A549 (cell line): ENCODE results near the gene NAA60. TPM values are rescaled to one million over a fixed set of nuclear protein-coding genes. Genes with fewer than 3 reads are reported as not detected.
A peak's percentile ranks its signal among the peaks of the same experiment; 100 is the strongest.

ENCODE experiments used
- ATAC-seq, 2 experiments: fragments of 200-7000 bp in 1 of 2; fragments of >200 bp in 1 of 2; cut with Nextera tagmentation in 1 of 2; cut with Tn5 transposase in 1 of 2; 3 replicates each; pipeline versions ENCODE4 v1.8.0 to v1.9.1; 2018 to 2020; ENCODE audit warnings: mild to moderate bottlenecking in 1 of 2, moderate library complexity in 1 of 2
- CTCF ChIA-PET: fragments of 300-600 bp; sonication (Branson Sonifier 250); formaldehyde crosslinking; extraction: SDS; loops from one replicate; lab custom pipeline; 2021; ENCODE audit warnings: antibody characterized with exemption, inconsistent platforms; lab: Yijun Ruan, JAX
- POLR2A ChIA-PET: fragments of 350-600 bp; formaldehyde crosslinking; extraction: SDS; loops from one replicate; lab custom pipeline; 2021; ENCODE audit warnings: antibody characterized with exemption, inconsistent platforms; lab: Yijun Ruan, JAX
- DNase-seq, 2 experiments: peaks; one replicate each; pipeline versions ENCODE4 v3.0.0 to v3.0.0-alpha.2; 2011 to 2016; ENCODE audit warnings: low read depth in 1 of 2, low spot score in 1 of 2
- FAIRE-seq: peaks from 2 replicates; lab custom pipeline; 2011; peaks lifted over from hg19 to GRCh38; lab: Jason Lieb, UNC
- H3K27ac ChIP-seq, 2 experiments: fragments of >200 bp; sonication (Bioruptor Twin); formaldehyde crosslinking; 3 replicates each; pipeline ENCODE4 v1.5.1; 2016 to 2017
- H3K4me1 ChIP-seq: fragments of >200 bp; sonication (Bioruptor Twin); formaldehyde crosslinking; 3 replicates; pipeline ENCODE4 v1.6.1; 2016
- H3K4me2 ChIP-seq: fragments of >200 bp; sonication (Bioruptor Twin); formaldehyde crosslinking; 3 replicates; pipeline ENCODE4 v1.6.1; 2016
- H3K4me3 ChIP-seq: fragments of >200 bp; sonication (Bioruptor Twin); formaldehyde crosslinking; 3 replicates; pipeline ENCODE4 v1.5.1; 2016
- H3K9me3 ChIP-seq: fragments of >200 bp; sonication (Bioruptor Twin); formaldehyde crosslinking; 3 replicates; pipeline ENCODE4 v1.6.1; 2016
- ATOH8 ChIP-seq: fragments of 250-450 bp; sonication (Bioruptor Pico); IDR thresholded peaks from 2 replicates; pipeline ENCODE4 v1.5.0; 2020; ENCODE audit warnings: low read depth, mild to moderate bottlenecking, moderate library complexity
- BCL3 ChIP-seq: fragments of >200 bp; sonication (Bioruptor Twin); formaldehyde crosslinking; IDR thresholded peaks from 3 replicates; pipeline ENCODE4 v1.6.1; 2016
- CBX2 ChIP-seq: fragments of 200-600 bp; sonication (generic); IDR thresholded peaks from 2 replicates; pipeline ENCODE4 v1.6.1; 2016; ENCODE audit warnings: low read depth, mild to moderate bottlenecking, borderline replicate concordance
- CEBPB ChIP-seq, 2 experiments: fragments of >200 bp in 1 of 2; sonication (Bioruptor Twin) in 1 of 2; formaldehyde crosslinking in 1 of 2; IDR thresholded peaks; 2 replicates each; pipeline ENCODE4 v1.6.1; 2012 to 2016
- EHF ChIP-seq: fragments of 250-450 bp; sonication (Bioruptor Pico); IDR thresholded peaks from 2 replicates; pipeline ENCODE4 v1.5.0; 2020; ENCODE audit warnings: mild to moderate bottlenecking
- EP300 ChIP-seq, 2 experiments: fragments of >200 bp; sonication (Bioruptor Twin); formaldehyde crosslinking; IDR thresholded peaks; 2 replicates in 1 of 2; 3 replicates in 1 of 2; pipeline ENCODE4 v1.6.1; 2016 to 2017
- ESRRA ChIP-seq: fragments of 150-350 bp; IDR thresholded peaks from 2 replicates; pipeline ENCODE4 v1.6.1; 2014; ENCODE audit warnings: mild to moderate bottlenecking, low read length, borderline replicate concordance
- FOSL2 ChIP-seq, 2 experiments: fragments of 450-650 bp in 1 of 2; fragments of >200 bp in 1 of 2; sonication (Bioruptor Twin) in 1 of 2; formaldehyde crosslinking; IDR thresholded peaks; 2 replicates each; pipeline versions ENCODE4 v1.5.0 to v1.6.1; 2016 to 2020; ENCODE audit warnings: mild to moderate bottlenecking in 1 of 2, moderate library complexity in 1 of 2
- GATA3 ChIP-seq: IDR thresholded peaks from 2 replicates; pipeline ENCODE4 v1.6.1; 2012; ENCODE audit warnings: borderline replicate concordance
- HOXA7 ChIP-seq: fragments of 250-450 bp; sonication (Bioruptor Pico); IDR thresholded peaks from 2 replicates; pipeline ENCODE4 v1.5.0; 2020; ENCODE audit warnings: mild to moderate bottlenecking, moderate library complexity
- HOXB13 ChIP-seq: fragments of 250-450 bp; sonication (Bioruptor Pico); IDR thresholded peaks from 2 replicates; pipeline ENCODE4 v1.5.0; 2020; ENCODE audit warnings: low read depth, mild to moderate bottlenecking, moderate library complexity
- JUN ChIP-seq, 2 experiments: fragments of >200 bp; sonication (Bioruptor Twin); formaldehyde crosslinking; IDR thresholded peaks; 2 replicates in 1 of 2; 3 replicates in 1 of 2; pipeline ENCODE4 v1.6.1; 2016 to 2017
- MAZ ChIP-seq: fragments of 150-350 bp; IDR thresholded peaks from 2 replicates; pipeline ENCODE4 v1.6.1; 2014; ENCODE audit warnings: antibody characterized with exemption, low read depth, low read length, borderline replicate concordance
- NFE2L2 ChIP-seq: fragments of 150-350 bp; conservative IDR thresholded peaks from 2 replicates; pipeline ENCODE4 v1.6.1; 2014; ENCODE audit warnings: low read length
- NPAS2 ChIP-seq: fragments of 250-450 bp; sonication (Bioruptor Pico); IDR thresholded peaks from 2 replicates; pipeline ENCODE4 v1.8.0; 2022; ENCODE audit warnings: mild to moderate bottlenecking, moderate library complexity, borderline replicate concordance
- POLR2A ChIP-seq: IDR thresholded peaks from 2 replicates; pipeline ENCODE4 v1.6.1; 2012; ENCODE audit warnings: mild to moderate bottlenecking, low read length
- POLR2AphosphoS2 ChIP-seq: conservative IDR thresholded peaks from 2 replicates; pipeline ENCODE4 v1.6.1; 2012; ENCODE audit warnings: low read length, improper control_type of control experiment, inconsistent platforms
- RARB ChIP-seq: fragments of 250-450 bp; sonication (Bioruptor Pico); IDR thresholded peaks from 2 replicates; pipeline ENCODE4 v1.8.0; 2021; ENCODE audit warnings: mild to moderate bottlenecking, moderate library complexity
- RCOR1 ChIP-seq: fragments of 150-350 bp; IDR thresholded peaks from 2 replicates; pipeline ENCODE4 v1.6.1; 2014; ENCODE audit warnings: antibody characterized with exemption, low read length, low read depth
- RFX5 ChIP-seq: fragments of 450-650 bp; IDR thresholded peaks from 2 replicates; pipeline ENCODE4 v1.7.1; 2014; ENCODE audit warnings: antibody characterized with exemption, mild to moderate bottlenecking, moderate library complexity
- RNF2 ChIP-seq: fragments of 200-600 bp; sonication (generic); IDR thresholded peaks from 2 replicates; pipeline ENCODE4 v1.6.1; 2016; ENCODE audit warnings: low read depth, mild to moderate bottlenecking, antibody characterized with exemption, moderate library complexity, borderline replicate concordance
- SREBF2 ChIP-seq: fragments of 450-650 bp; IDR thresholded peaks from 2 replicates; pipeline ENCODE4 v1.6.1; 2014; ENCODE audit warnings: mild to moderate bottlenecking, moderate library complexity
- TP53 ChIP-seq: fragments of 250-450 bp; sonication (Bioruptor Pico); IDR thresholded peaks from 2 replicates; pipeline ENCODE4 v1.5.0; 2021; ENCODE audit warnings: mild to moderate bottlenecking, moderate library complexity
- USF2 ChIP-seq: fragments of 450-650 bp; IDR thresholded peaks from 2 replicates; pipeline ENCODE4 v1.6.1; 2014; ENCODE audit warnings: antibody characterized with exemption
- ZC3H11A ChIP-seq: fragments of 450-650 bp; IDR thresholded peaks from 2 replicates; pipeline ENCODE4 v1.6.1; 2014; ENCODE audit warnings: antibody characterized with exemption, mild to moderate bottlenecking
- ZNF302 ChIP-seq: fragments of 250-450 bp; sonication (Bioruptor Pico); IDR thresholded peaks from 2 replicates; pipeline ENCODE4 v1.9.0; 2021; ENCODE audit warnings: inconsistent platforms, mild to moderate bottlenecking, moderate library complexity
- WGBS: methylation state at CpG from one replicate; pipeline ENCODE4 v1.1.6; 2017; ENCODE audit errors: missing lambda C conversion rate; 5-methylcytosine and 5-hydroxymethylcytosine counted together
- polyA plus RNA-seq, 4 experiments: library from polyadenylated mRNA; depleted of rRNA in 3 of 4; stranded (reverse); fragments of >200 nt; fragmentation: RNase III in 1 of 4; extraction: RNeasy Plus Mini Kit Qiagen cat#74134 plus additional on column Dnase treatment in 1 of 4; gene quantifications; 2 replicates in 3 of 4; 3 replicates in 1 of 4; pipeline ENCODE4 v1.2.3, GENCODE V29; 2011 to 2017

Gene NAA60
- polyA plus RNA-seq, 2 of the 4 experiments (the other 2 are of a cell fraction), result 41.6 to 43.9 TPM

- 92% methylated on average over 5 of the region's 20 CpGs for WGBS
- no peaks in the 10 kb centered on the region for H3K4me1 ChIP-seq
- H3K4me3 ChIP-seq, result no peak overlapping the region
- no peaks in the 10 kb centered on the region for H3K9me3 ChIP-seq
- ATAC-seq, result peak in 1 of 2 experiments; percentile 24; a peak in 3 of 6 replicates
- no peak overlapping the region for H3K27ac ChIP-seq
- no peak for FAIRE-seq
- ChIA-PET CTCF (interaction anchor here (0.8 to 1.3 kb wide), 3 partner anchors 15 to 114 kb away, joined by 3 to 4 read pairs (median 3); partner anchors contain the start of gene CLUAP1), POLR2A (no interaction called here)
- no peak overlapping the region for H3K4me2 ChIP-seq
- peak in 1 of 2 experiments; percentile 36 for DNase-seq
- no peak for TF ChIP-seq RNF2
- TF ChIP-seq NPAS2 (CRISPR knock-in tag), result no peak
- TF ChIP-seq HOXA7 (CRISPR knock-in tag), result no peak
- no peak for TF ChIP-seq ZNF302 (CRISPR knock-in tag)
- TF ChIP-seq POLR2AphosphoS2, result no peak
- TF ChIP-seq JUN (IDR thresholded peaks at IDR 0.05), result no peak
- TF ChIP-seq POLR2A, result no peak
- no peak for TF ChIP-seq NFE2L2
- no peak for TF ChIP-seq CBX2
- TF ChIP-seq CEBPB (IDR thresholded peaks at IDR 0.05), result no peak
- no peak for TF ChIP-seq GATA3
- no peak for TF ChIP-seq MAZ
- no peak for TF ChIP-seq ATOH8 (CRISPR knock-in tag)
- TF ChIP-seq RFX5, result no peak
- no peak for TF ChIP-seq FOSL2 (IDR thresholded peaks at IDR 0.05)
- TF ChIP-seq FOSL2 (CRISPR knock-in tag; IDR thresholded peaks at IDR 0.05), result no peak
- no peak for TF ChIP-seq USF2
- no peak for TF ChIP-seq EHF (CRISPR knock-in tag)
- no peak for TF ChIP-seq EP300 (IDR thresholded peaks at IDR 0.05)
- TF ChIP-seq SREBF2, result no peak
These were observed 42.5 kb downstream of the NAA60 start for GRCh38 chr16:3485821-3486505.

- ChIA-PET CTCF (interaction anchor here (1.3 kb wide), 1 partner anchor 14 kb away, joined by 3 read pairs; the partner anchor contains the start of gene CLUAP1), POLR2A (no interaction called here)
- no peak for DNase-seq
- Histone ChIP-seq H3K9me3 (no peaks in the 10 kb centered on the region), H3K4me1 (no peaks in the 10 kb centered on the region), H3K27ac (no peak overlapping the region), H3K4me3 (no peak overlapping the region), H3K4me2 (no peak overlapping the region)
- FAIRE-seq, result no peak
- WGBS, result 93% methylated on average over 22 of the region's 24 CpGs
- ATAC-seq, result no peak
- TF ChIP-seq ZC3H11A, result no peak
- TF ChIP-seq FOSL2 (IDR thresholded peaks at IDR 0.05), result no peak
- TF ChIP-seq FOSL2 (CRISPR knock-in tag; IDR thresholded peaks at IDR 0.05), result no peak
- no peak for TF ChIP-seq NPAS2 (CRISPR knock-in tag)
- TF ChIP-seq BCL3, result no peak
- TF ChIP-seq HOXB13, result no peak
- TF ChIP-seq TP53, result no peak
- TF ChIP-seq RCOR1, result no peak
- TF ChIP-seq POLR2AphosphoS2, result no peak
- no peak for TF ChIP-seq RARB
- TF ChIP-seq RFX5, result no peak
- no peak for TF ChIP-seq ESRRA
These were observed 43.2 kb downstream of the NAA60 start for GRCh38 chr16:3486506-3487215.
